GM12864 (cell line): ENCODE data around the gene SRPX2.

ENCODE experiments used
- DNase-seq: peaks from one replicate; pipeline ENCODE4 v3.0.0-alpha.2; 2011; ENCODE audit warnings: low read depth
- H3K4me3 ChIP-seq: 2 replicates; pipeline ENCODE4 v1.5.1; 2011; ENCODE audit warnings: mild to moderate bottlenecking, low read depth, low read length, control low read depth
- TF ChIP-seq, protein P1 (sequence below): IDR thresholded peaks from 2 replicates; pipeline ENCODE4 v1.5.1; 2011; ENCODE audit warnings: low read depth, mild to moderate bottlenecking, moderate library complexity, low read length, control low read depth, inconsistent platforms; ENCODE audit errors: missing control alignments

SRPX2 gene

DNA sequence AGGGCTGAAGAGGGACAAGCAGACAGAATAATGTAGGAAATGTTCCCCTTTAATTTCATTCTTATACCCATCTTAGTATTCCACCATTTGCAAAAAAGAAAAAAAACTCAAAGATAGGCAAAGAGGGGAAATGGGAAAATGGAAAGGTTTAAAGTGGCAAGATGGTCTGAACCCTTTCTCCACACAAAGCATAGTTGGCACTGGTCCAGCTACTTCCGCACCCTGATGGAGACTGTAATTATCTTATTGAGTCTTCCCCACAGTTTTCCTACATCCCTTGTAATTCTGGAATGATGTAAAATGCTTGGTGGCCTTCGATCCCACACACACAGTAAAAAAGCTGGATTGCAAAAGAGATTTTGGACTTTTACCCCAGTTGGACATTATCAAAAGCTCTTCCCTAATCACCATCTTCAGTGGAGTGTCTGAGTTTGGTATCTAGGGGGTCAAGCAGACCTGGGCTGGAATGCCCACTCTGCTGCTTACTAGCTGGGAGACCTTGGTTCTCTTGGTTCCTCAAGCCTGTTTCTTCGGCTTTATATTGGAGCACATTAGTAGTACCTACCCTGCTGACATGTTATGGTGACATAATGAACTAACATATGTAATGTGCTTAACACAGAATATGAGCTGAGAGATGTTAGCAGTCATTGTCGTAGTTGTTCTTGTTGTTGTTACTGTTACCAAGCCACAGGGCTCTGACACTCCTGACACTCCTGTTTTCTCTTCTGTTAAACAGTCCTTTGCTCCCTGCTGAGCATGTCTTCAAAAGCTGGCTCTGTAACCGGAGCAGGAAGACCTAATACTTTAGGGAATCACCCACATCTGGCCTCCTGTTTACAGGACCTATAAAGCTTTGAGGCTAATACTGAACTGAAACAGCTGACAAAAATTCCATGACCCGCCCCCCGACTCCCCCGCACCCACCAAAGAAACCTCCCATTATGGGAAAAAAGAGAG lies 4.7 kb downstream of the SRPX2 start:
- DNase-seq, result no peak
- H3K4me3 ChIP-seq, result no peak overlapping the region
- TF ChIP-seq, protein P1, sequence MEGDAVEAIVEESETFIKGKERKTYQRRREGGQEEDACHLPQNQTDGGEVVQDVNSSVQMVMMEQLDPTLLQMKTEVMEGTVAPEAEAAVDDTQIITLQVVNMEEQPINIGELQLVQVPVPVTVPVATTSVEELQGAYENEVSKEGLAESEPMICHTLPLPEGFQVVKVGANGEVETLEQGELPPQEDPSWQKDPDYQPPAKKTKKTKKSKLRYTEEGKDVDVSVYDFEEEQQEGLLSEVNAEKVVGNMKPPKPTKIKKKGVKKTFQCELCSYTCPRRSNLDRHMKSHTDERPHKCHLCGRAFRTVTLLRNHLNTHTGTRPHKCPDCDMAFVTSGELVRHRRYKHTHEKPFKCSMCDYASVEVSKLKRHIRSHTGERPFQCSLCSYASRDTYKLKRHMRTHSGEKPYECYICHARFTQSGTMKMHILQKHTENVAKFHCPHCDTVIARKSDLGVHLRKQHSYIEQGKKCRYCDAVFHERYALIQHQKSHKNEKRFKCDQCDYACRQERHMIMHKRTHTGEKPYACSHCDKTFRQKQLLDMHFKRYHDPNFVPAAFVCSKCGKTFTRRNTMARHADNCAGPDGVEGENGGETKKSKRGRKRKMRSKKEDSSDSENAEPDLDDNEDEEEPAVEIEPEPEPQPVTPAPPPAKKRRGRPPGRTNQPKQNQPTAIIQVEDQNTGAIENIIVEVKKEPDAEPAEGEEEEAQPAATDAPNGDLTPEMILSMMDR, result no peak

DNA sequence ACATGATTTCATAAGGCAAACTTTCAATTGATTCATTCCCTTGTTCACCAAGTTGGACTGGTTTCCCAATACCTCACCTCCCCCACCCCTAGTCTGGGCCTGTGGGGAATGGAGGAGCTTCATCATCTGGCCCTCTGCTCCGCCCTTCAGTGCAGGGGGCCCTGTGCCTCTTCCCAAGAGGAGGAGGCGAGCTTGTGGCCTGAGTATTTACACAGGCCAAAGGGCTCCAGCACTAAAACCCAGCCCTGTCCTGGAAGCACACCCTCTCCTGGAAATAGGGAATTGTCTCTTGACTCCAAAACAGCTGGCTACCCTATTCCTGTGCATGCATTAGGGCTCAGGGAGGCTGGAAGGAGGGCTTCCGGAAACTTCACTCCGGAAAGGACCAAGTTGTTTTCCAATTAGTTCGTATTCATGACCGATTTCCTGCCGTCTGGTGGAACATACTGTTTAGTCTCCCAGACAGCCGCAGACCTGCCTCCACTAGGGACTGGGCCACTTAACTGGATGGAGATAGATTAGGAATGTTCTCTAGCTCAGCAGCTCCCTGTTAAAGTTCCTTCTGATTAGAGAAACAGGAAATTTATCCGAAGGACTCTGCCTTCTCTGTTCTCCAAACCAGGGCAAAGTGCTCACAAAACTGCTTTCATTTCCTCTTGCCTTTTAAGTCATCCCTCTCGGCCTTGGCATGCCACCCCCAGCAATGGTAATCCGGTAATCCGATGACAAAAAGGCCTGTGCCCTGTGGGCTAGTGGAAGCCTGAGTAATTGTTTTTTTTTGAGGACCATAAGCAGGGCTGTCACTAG lies 5.8 kb downstream of the SRPX2 start:
- no peak overlapping the region for H3K4me3 ChIP-seq
- TF ChIP-seq, protein P1, result no peak
- no peak for DNase-seq

DNA sequence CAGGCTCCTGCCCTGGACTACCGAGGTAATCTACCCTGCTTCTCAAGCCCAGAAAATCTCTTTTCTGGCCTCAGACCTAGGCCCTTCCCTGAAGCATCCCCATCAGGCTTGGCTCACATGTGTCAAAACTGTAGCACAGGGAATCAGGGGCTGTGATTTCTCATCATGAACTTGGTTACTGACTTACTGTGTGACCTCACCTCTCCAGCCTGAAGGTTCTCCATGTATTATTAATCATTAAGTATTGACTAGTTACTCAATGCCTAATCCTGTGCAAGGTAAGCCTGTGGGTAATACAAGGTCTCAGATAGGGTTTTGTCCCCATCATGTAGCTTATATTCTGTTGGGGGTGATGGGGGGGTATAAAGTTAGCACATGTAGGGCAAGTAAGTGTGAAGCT lies 6.8 kb downstream of the SRPX2 start:
- TF ChIP-seq, protein P1, result no peak
- no peak overlapping the region for H3K4me3 ChIP-seq
- DNase-seq, result no peak

DNA sequence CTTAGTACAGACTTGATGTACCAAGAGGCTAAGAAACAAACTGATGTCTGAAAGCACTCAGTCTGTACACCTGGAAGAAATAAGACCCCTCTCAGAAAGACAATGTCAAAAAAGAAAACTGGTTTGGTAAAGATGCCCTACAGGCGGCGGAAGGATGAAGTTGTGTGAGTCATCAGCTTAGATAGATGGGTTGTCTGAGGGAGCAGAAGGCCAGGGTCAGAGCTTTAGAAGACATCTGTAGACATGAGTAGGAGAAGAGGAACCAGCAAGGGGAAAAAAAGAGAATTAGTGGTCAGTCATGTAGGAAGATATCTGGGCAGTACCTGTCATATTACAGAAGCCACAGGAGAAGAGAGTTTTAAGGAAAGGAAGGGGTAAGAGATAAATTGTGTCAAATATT lies 8.3 kb downstream of the SRPX2 start:
- TF ChIP-seq, protein P1, result no peak
- no peak overlapping the region for H3K4me3 ChIP-seq
- DNase-seq, result no peak

DNA sequence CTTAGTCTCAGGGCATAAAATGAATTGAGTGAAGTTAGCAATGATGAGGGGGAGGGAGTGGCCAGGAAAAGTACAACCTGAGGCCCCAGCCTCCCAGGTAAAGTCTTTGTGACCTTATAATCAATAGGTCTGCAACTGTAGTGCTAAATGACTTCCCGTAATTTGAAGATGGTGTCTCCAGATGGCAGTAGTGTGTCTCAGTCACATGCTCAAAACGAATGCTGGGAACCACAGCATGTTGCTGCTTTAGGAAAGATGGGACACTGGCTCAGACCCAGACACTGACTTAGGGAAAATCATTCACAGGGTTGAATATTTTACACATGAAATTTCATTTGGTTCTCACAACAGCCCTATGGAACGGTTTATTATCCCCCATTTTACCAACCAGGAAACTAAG lies 10.3 kb downstream of the SRPX2 start:
- H3K4me3 ChIP-seq, result no peak overlapping the region
- DNase-seq, result no peak
- TF ChIP-seq, protein P1, result peak; percentile 19

DNA sequence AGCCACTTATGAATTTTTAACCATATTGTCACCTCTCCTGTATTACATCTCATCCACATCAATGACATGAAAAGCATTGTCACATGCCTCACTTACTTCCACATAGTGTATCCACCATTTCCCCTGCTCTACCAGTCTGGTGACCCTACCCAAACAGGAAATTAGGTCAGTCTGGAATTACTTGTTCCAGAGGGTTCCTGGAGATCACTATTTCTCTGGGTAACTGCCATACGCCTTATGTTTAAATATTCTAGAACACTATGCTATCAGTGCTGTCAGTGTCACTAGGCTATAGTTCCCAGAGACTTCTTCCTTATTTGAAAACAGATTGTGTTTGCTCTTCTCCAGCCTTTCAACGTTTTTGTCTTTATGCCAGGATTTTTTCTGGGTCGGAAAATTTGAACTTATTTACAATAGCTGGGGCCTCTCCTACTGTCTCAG lies 15.0 kb downstream of the SRPX2 start:
- H3K4me3 ChIP-seq, result no peak overlapping the region
- TF ChIP-seq, protein P1, result no peak
- DNase-seq, result no peak
